GM12872 (cell line): ENCODE results near the gene DHX15.

Experiments used
- TF ChIP-seq, protein P1 (sequence below): IDR thresholded peaks from 3 replicates; pipeline ENCODE4 v1.5.1; 2011; ENCODE audit warnings: low read depth, mild to moderate bottlenecking, low read length, moderate library complexity; ENCODE audit not compliant: insufficient read depth

The DHX15 gene

DNA sequence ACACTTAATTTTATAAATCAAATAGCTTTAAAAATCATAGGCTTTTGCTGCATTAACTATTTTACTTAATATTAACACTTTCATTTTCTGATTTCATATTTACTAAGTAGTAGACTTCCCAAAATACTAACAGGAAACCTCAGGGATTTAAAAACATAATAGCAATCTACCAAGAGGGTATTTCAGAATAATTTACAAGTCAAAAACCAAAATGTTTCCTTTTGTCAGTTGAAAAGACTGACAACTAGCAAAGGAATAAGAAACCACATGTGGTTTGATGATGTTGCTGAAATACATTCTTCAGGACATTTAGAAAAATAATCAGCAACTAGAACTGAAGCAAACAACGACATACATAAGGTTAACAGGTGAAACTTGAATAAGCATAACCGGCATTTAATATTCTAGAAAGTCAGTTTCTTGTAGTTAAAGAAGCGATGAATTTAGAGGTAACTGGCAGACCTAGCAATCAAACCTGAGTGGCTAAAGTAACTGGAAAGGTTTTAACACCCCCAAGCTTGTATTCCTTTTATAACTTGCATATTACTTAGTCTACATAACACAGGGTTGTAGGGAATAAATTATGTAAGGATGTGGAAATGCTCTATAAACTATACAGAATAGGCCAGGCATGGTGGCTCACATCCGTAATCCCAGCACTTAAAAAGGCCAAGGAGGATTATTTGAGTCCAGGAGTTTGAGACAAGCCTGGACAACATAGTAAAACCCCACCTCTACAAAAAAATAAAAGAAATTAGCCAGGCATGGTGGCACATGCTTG lies 40.0 kb downstream of the DHX15 start:
- TF ChIP-seq, protein P1, sequence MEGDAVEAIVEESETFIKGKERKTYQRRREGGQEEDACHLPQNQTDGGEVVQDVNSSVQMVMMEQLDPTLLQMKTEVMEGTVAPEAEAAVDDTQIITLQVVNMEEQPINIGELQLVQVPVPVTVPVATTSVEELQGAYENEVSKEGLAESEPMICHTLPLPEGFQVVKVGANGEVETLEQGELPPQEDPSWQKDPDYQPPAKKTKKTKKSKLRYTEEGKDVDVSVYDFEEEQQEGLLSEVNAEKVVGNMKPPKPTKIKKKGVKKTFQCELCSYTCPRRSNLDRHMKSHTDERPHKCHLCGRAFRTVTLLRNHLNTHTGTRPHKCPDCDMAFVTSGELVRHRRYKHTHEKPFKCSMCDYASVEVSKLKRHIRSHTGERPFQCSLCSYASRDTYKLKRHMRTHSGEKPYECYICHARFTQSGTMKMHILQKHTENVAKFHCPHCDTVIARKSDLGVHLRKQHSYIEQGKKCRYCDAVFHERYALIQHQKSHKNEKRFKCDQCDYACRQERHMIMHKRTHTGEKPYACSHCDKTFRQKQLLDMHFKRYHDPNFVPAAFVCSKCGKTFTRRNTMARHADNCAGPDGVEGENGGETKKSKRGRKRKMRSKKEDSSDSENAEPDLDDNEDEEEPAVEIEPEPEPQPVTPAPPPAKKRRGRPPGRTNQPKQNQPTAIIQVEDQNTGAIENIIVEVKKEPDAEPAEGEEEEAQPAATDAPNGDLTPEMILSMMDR: no peak

DNA sequence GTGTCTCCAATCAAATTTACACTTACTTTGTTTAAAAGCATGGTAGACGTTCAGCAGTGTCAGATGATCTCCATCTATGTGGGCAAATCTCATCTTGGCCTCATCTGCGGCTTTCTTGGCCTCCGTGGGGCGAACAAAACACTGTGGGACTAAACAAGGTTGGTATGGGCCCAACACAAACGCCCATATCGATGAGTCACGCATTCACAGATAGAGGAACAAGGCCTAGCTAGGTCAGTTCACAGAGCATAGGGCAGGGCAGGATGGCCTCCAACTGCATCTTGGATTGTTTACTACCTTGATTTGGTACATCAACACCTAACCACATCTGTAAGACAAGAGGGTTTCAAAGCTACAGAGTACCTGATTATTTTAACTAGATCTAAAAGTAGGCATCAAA lies 47.3 kb downstream of the DHX15 start:
- TF ChIP-seq, protein P1: no peak

DNA sequence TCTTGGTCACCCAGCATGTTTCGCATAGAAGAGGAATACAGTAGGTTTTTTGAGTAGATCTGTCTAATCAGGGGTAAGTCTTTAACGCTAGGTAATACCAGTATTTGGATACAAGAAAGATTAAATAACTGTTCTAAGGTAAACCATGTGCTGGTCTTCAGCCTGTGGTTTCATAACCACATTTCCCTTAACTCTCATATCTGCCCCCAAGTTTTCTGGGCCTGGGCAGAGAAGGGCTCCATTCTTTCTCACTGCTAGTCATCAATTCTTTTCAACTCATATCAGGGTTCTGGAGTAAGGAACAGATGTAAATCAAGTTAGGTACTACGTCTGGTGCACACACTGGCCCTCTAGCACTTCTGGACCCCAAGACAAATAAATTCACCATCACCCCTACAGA lies 49.0 kb downstream of the DHX15 start:
- TF ChIP-seq, protein P1: no peak

DNA sequence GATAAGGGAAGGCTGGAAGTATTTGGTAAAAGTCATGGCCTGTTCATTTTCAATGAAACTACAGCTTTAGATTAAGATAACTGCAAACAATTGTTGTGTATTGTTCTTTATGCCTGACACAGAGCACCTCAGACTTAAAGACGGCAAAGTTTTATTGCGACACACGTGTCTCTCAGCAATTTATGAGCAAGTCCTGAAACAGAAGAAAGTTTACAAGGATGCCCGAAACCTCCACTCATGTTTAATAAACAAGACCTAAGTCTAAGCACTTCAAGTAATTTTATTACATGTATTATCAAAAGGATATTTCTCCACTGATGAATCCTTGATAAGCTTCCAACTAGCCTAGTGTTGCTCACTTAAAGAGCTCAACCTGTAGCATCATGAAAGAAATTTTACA lies 51.0 kb downstream of the DHX15 start:
- TF ChIP-seq, protein P1: no peak

DNA sequence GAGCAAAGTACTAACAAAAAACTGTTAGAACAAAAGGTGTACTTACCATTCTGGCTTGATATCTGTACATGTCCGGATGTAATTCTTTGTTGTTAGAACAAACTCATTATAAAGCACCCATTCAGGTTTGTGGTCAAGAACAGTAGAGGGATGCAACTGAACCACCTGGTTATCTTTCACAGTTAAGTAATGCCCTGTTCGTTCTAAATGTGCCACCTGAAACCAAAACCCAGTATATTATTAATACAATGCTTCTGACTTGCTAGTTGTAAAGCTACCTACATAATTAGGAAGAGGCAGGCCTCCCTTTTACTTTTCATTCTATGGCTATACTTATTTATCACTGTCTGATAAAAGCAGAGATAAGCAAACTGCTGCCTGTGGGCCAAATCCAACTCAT lies 54.8 kb downstream of the DHX15 start:
- TF ChIP-seq, protein P1: no peak

DNA sequence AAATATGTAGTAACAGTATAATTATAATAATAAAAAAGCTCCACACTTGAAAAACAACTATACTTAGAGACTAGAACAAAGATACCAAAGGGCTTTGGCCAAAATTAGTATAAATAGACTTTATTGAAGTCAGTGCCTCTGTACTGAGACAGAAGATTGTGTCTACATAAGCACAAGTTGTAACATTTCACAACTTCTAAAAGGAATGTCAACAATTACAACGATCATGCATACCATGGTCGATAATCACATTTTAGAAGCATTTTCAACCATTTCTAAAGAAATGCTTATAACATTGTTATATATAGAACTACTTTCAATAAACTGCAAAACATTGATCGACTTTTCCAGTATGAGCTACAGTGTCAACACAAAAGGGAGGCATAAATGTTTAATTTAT lies 57.0 kb downstream of the DHX15 start:
- TF ChIP-seq, protein P1: no peak

DNA sequence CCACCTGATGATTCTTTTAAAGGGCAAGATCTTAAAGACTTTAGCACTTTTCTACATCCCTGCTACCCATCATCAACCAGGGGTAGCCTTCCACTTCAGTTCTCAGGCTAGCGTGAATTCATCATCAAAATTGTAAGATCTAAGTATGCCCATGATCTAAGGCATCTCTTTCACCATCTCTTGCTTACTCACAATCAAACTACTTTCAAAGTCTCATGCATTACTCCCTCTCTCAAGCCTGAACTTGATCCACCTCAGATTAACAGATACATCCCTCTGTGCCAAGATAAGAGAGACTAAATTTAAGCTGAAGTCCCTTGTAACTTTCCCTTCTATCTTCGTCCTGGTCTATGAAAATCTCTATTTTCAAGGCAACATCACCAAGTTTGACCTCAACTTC lies 62.8 kb downstream of the DHX15 start:
- TF ChIP-seq, protein P1: no peak

DNA sequence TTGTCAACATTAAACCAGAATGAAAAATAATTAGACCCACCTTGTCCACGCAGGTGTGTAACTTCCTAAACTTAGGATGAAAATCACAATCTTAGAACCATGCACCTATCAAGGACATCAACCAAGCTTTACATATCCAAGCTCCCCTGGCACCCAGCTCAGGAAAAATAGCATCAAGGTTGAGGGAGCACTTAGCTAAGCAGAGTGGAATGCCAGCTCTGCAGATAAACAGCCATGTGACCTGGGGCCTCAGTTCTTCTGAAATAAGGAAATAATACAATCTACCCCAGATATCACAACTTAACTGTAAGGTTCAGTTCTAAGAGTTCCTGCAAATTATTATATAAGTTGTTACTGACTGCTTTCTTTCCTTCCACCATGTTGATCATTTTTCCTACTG lies 64.7 kb downstream of the DHX15 start:
- TF ChIP-seq, protein P1: no peak
